GM12878 (cell line): ENCODE measurements around the gene CIPC. TPM values are rescaled to one million over a fixed set of nuclear protein-coding genes. Genes with fewer than 3 reads are reported as not detected.

Source experiments
- ATAC-seq: fragments of 200-7000 bp; cut with Tn5 transposase; 3 replicates; pipeline ENCODE4 v1.9.1; 2020; ENCODE audit warnings: mild to moderate bottlenecking, moderate library complexity
- BruUV-seq: library from RNA; stranded (reverse); fragments of 400-500 nt; replicated peaks from 2 replicates; lab custom pipeline; 2021; lab: Mats Ljungman, UMichigan
- CTCF ChIA-PET: fragments of 300-600 bp; sonication (Branson Sonifier 250); formaldehyde crosslinking; extraction: SDS; loops from one replicate; lab custom pipeline; 2021; ENCODE audit warnings: inconsistent platforms; lab: Yijun Ruan, JAX
- POLR2A ChIA-PET: fragments of 350-600 bp; formaldehyde crosslinking; extraction: SDS; loops from one replicate; lab custom pipeline; 2021; ENCODE audit warnings: inconsistent platforms; lab: Charles Lee
- RAD21 ChIA-PET: fragments of 300-600 bp; sonication (Branson Sonifier 250); formaldehyde crosslinking; loops from one replicate; lab custom pipeline; 2023; ENCODE audit warnings: antibody characterized with exemption; ENCODE audit not compliant: unreplicated experiment; lab: Charles Lee
- SMC1A ChIA-PET: fragments of 300-600 bp; sonication (Branson Sonifier 250); formaldehyde crosslinking; loops from one replicate; lab custom pipeline; 2023; ENCODE audit not compliant: unreplicated experiment, uncharacterized antibody; lab: Charles Lee
- DNase-seq: peaks from one replicate; pipeline ENCODE4 v3.0.0-alpha.2; 2011; ENCODE audit warnings: low read depth, low spot score
- FAIRE-seq: peaks from 3 replicates; lab custom pipeline; 2011; peaks lifted over from hg19 to GRCh38; lab: Jason Lieb, UNC
- H2AFZ ChIP-seq: 2 replicates; pipeline ENCODE4 v1.6.0; 2011; ENCODE audit warnings: low read depth, low read length, control low read depth; ENCODE audit not compliant: control insufficient read depth
- H3K27ac ChIP-seq: 2 replicates; pipeline ENCODE4 v1.5.1; 2011; ENCODE audit warnings: control low read depth; ENCODE audit not compliant: control insufficient read depth, insufficient read depth
- H3K27me3 ChIP-seq, 2 experiments: replicated peaks in 1 of 2; 2 replicates each; pipeline versions ENCODE4 v1.6.0 to v1.6.1; 2011; ENCODE audit warnings: low read length in 1 of 2; ENCODE audit not compliant: control insufficient read depth in 2 of 2, insufficient read depth in 2 of 2
- H3K36me3 ChIP-seq, 2 experiments: 2 replicates each; pipeline ENCODE4 v1.5.1; 2011; ENCODE audit warnings: low read length in 1 of 2; ENCODE audit not compliant: control insufficient read depth in 2 of 2, insufficient read depth in 2 of 2
- H3K4me1 ChIP-seq: 2 replicates; pipeline ENCODE4 v1.6.1; 2011; ENCODE audit warnings: mild to moderate bottlenecking, low read length, moderate library complexity, mixed read lengths; ENCODE audit not compliant: control insufficient read depth, insufficient read depth
- H3K4me2 ChIP-seq: 2 replicates; pipeline ENCODE4 v1.6.0; 2011; ENCODE audit warnings: control low read depth; ENCODE audit not compliant: control insufficient read depth, insufficient read depth
- H3K4me3 ChIP-seq: fragments of 200-600 bp; sonication (generic); 2 replicates; pipeline ENCODE4 v1.5.1; 2016
- H3K79me2 ChIP-seq: 2 replicates; pipeline ENCODE4 v1.6.0; 2011; ENCODE audit warnings: low read length; ENCODE audit not compliant: control insufficient read depth, insufficient read depth
- H3K9ac ChIP-seq: 2 replicates; pipeline ENCODE4 v1.8.0; 2011; ENCODE audit warnings: low read length, control low read depth, mixed read lengths; ENCODE audit not compliant: control insufficient read depth, insufficient read depth
- H3K9me3 ChIP-seq: replicated peaks from 3 replicates; pipeline ENCODE4 v1.5.1; 2011; ENCODE audit warnings: mild to moderate bottlenecking, low read length; ENCODE audit not compliant: control insufficient read depth, insufficient read depth
- H4K20me1 ChIP-seq: 2 replicates; pipeline ENCODE4 v1.6.0; 2011; ENCODE audit not compliant: control insufficient read depth, insufficient read depth
- ATF7 ChIP-seq: fragments of 450-650 bp; IDR thresholded peaks from 2 replicates; pipeline ENCODE4 v1.6.1; 2016; ENCODE audit warnings: low read depth, mild to moderate bottlenecking
- CBX5 ChIP-seq: sonication (generic); IDR thresholded peaks from 2 replicates; pipeline ENCODE4 v1.6.1; 2016; ENCODE audit warnings: low read depth, moderate library complexity, mild to moderate bottlenecking, inconsistent platforms
- MEF2A ChIP-seq: IDR thresholded peaks from 2 replicates; pipeline ENCODE4 v1.6.1; 2011; ENCODE audit warnings: low read depth, mild to moderate bottlenecking, low read length, moderate library complexity; ENCODE audit not compliant: insufficient read depth
- PAX5 ChIP-seq: IDR thresholded peaks from 2 replicates; pipeline ENCODE4 v1.6.1; 2011; ENCODE audit warnings: low read depth, low read length, borderline replicate concordance
- POLR2AphosphoS5 ChIP-seq: IDR thresholded peaks from 2 replicates; pipeline ENCODE4 v1.6.1; 2011; ENCODE audit warnings: mild to moderate bottlenecking, low read length, inconsistent platforms
- SMARCA5 ChIP-seq: fragments of 450-650 bp; IDR thresholded peaks from 2 replicates; pipeline ENCODE4 v1.6.1; 2017; ENCODE audit warnings: mild to moderate bottlenecking
- SUPT20H ChIP-seq: IDR thresholded peaks from 2 replicates; pipeline ENCODE4 v1.6.1; 2011; ENCODE audit warnings: low read depth, mild to moderate bottlenecking, low read length, moderate library complexity, borderline replicate concordance; ENCODE audit not compliant: control insufficient read depth
- WGBS: methylation state at CpG from one replicate; pipeline ENCODE4 v1.1.6; 2016; ENCODE audit warnings: low lambda C conversion rate; ENCODE audit not compliant: insufficient replicate concordance, insufficient coverage; ENCODE audit errors: missing lambda C conversion rate; 5-methylcytosine and 5-hydroxymethylcytosine counted together
- in situ Hi-C: fragments of 300-500 bp; cut with MboI; formaldehyde crosslinking; loops from 9 replicates; pipeline ENCODE4 v1.14.3; 2018; ENCODE audit warnings: mixed read lengths
- intact Hi-C: fragments of 100-400 bp; cut with micrococcal nuclease; formaldehyde crosslinking; loops from one replicate; pipeline ENCODE4 v1.14.2; 2022; ENCODE audit not compliant: unreplicated experiment
- polyA plus RNA-seq, 11 experiments: library from polyadenylated mRNA; depleted of rRNA in 4 of 11; unstranded in 6 of 11; stranded (reverse) in 5 of 11; fragments of >200 nt; fragmentation: Nextera tagmentation in 4 of 11; fragmentation: Illumina TruSeq in 1 of 11; extraction: Ambion mirVana in 4 of 11; extraction: Trizol in 1 of 11; gene quantifications; 1 replicate in 1 of 11; 2 replicates in 10 of 11; pipeline versions ENCODE4 v1.2.1 to v1.2.3, GENCODE V29; 2011 to 2016; ENCODE audit warnings: inconsistent platforms in 2 of 11, missing spikeins in 2 of 11, low read depth in 1 of 11
- total RNA-seq, 4 experiments: library from RNA; depleted of rRNA in 3 of 4; stranded (reverse); fragments of >200 nt in 3 of 4; fragmentation: Illumina TruSeq in 1 of 4; extraction: Trizol in 1 of 4; gene quantifications; 2 replicates each; pipeline versions ENCODE4 v1.2.1 to v1.2.3, GENCODE V29; 2013 to 2021
- TF ChIP-seq, protein P1 (sequence below): fragments of 450-650 bp; IDR thresholded peaks from 2 replicates; pipeline ENCODE4 v1.6.1; 2017; ENCODE audit warnings: mild to moderate bottlenecking, moderate library complexity
- TF ChIP-seq, protein P2 (sequence below): fragments of 450-650 bp; IDR thresholded peaks from 2 replicates; pipeline ENCODE4 v1.6.1; 2018; ENCODE audit warnings: mild to moderate bottlenecking, low read depth, moderate library complexity; ENCODE audit not compliant: partially characterized antibody

CIPC gene
- total and polyA plus RNA-seq, 10 of the 15 experiments (the other 5 are each of a cell fraction or from before 2014, with no cell fraction given): 5.6 to 29.5 (median 16.5) TPM

DNA sequence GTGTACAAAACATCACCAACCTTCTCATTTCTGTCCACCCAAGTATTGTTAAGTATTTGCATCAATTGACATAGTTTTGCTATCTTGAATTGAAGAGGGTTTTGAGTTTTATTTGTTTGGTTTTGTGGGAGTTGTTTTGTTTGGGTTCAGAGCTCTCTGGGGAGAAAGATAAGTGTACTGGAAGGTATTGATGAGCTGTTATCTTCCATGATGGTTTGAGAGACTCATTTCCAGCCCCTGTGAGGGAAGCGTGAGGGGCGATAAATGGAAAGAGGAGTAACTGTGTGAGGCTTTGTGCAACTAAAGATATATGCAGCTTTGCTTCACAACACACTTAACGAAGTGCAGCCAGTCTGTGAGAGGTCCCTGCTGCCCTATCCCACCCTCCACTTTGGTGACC is 15.7 kb upstream of the CIPC start:
- Histone ChIP-seq H4K20me1 (no peaks in the 10 kb centered on the region), H3K27me3 (no peaks in the 10 kb centered on the region), H3K4me3 (no peak overlapping the region), H3K9ac (no peak overlapping the region), H3K4me1 (peaks cover 27% of the 10 kb centered on the region), H3K79me2 (no peaks in the 10 kb centered on the region), H2AFZ (0 out of 2 replicates have a peak overlapping the region, but pooled peaks have one; percentile 9), H3K27ac (no peak overlapping the region; the same call in 1 of the 2 replicates), H3K36me3 (no peaks in the 10 kb centered on the region), H3K9me3 (peaks cover 7% of the 10 kb centered on the region; the same call in 2 of the 3 replicates), H3K4me2 (no peak overlapping the region; the same call in 1 of the 2 replicates)
- in situ Hi-C loops (no loop called here), intact Hi-C loops (no loop called here)
- SMC1A ChIA-PET: interaction anchor here (0.6 to 13.7 kb wide), 8 partner anchors 12 to 210 kb away, joined by 3 to 214 read pairs (median 18); partner anchors contain the start of gene CIPC
- WGBS: 86% methylated on average over 3 of the region's 3 CpGs
- DNase-seq: no peak
- no peak for FAIRE-seq
- POLR2A ChIA-PET: interaction anchor here (0.6 to 1.2 kb wide), 4 partner anchors 10 to 168 kb away, joined by 3 to 4 read pairs (median 3); no protein-coding TSS in a partner anchor
- BruUV-seq: no TSS peak
- CTCF ChIA-PET: interaction anchor here (1.5 to 20.7 kb wide), 10 partner anchors 5 to 210 kb away, joined by 4 to 719 read pairs (median 14); no protein-coding TSS in a partner anchor
- no peak for ATAC-seq
- RAD21 ChIA-PET: interaction anchor here (1.0 to 8.8 kb wide), 12 partner anchors 11 to 206 kb away, joined by 3 to 58 read pairs (median 9); partner anchors contain the start of gene CIPC
- no peak for TF ChIP-seq SUPT20H
- no peak for TF ChIP-seq ATF7
- TF ChIP-seq, protein P1, sequence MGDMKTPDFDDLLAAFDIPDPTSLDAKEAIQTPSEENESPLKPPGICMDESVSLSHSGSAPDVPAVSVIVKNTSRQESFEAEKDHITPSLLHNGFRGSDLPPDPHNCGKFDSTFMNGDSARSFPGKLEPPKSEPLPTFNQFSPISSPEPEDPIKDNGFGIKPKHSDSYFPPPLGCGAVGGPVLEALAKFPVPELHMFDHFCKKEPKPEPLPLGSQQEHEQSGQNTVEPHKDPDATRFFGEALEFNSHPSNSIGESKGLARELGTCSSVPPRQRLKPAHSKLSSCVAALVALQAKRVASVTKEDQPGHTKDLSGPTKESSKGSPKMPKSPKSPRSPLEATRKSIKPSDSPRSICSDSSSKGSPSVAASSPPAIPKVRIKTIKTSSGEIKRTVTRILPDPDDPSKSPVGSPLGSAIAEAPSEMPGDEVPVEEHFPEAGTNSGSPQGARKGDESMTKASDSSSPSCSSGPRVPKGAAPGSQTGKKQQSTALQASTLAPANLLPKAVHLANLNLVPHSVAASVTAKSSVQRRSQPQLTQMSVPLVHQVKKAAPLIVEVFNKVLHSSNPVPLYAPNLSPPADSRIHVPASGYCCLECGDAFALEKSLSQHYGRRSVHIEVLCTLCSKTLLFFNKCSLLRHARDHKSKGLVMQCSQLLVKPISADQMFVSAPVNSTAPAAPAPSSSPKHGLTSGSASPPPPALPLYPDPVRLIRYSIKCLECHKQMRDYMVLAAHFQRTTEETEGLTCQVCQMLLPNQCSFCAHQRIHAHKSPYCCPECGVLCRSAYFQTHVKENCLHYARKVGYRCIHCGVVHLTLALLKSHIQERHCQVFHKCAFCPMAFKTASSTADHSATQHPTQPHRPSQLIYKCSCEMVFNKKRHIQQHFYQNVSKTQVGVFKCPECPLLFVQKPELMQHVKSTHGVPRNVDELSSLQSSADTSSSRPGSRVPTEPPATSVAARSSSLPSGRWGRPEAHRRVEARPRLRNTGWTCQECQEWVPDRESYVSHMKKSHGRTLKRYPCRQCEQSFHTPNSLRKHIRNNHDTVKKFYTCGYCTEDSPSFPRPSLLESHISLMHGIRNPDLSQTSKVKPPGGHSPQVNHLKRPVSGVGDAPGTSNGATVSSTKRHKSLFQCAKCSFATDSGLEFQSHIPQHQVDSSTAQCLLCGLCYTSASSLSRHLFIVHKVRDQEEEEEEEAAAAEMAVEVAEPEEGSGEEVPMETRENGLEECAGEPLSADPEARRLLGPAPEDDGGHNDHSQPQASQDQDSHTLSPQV: no peak
- TF ChIP-seq PAX5: no peak
- TF ChIP-seq MEF2A: no peak
- TF ChIP-seq POLR2AphosphoS5: no peak
- TF ChIP-seq CBX5: no peak
- TF ChIP-seq, protein P2, sequence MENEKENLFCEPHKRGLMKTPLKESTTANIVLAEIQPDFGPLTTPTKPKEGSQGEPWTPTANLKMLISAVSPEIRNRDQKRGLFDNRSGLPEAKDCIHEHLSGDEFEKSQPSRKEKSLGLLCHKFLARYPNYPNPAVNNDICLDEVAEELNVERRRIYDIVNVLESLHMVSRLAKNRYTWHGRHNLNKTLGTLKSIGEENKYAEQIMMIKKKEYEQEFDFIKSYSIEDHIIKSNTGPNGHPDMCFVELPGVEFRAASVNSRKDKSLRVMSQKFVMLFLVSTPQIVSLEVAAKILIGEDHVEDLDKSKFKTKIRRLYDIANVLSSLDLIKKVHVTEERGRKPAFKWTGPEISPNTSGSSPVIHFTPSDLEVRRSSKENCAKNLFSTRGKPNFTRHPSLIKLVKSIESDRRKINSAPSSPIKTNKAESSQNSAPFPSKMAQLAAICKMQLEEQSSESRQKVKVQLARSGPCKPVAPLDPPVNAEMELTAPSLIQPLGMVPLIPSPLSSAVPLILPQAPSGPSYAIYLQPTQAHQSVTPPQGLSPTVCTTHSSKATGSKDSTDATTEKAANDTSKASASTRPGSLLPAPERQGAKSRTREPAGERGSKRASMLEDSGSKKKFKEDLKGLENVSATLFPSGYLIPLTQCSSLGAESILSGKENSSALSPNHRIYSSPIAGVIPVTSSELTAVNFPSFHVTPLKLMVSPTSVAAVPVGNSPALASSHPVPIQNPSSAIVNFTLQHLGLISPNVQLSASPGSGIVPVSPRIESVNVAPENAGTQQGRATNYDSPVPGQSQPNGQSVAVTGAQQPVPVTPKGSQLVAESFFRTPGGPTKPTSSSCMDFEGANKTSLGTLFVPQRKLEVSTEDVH: no peak
- TF ChIP-seq SMARCA5: no peak
